PC-9 (cell line): ENCODE results near the gene CDH1.

Experiments used
- CTCF ChIP-seq: fragments of 200-600 bp; sonication (generic); conservative IDR thresholded peaks from 2 replicates; pipeline ENCODE4 v1.6.1; 2017; ENCODE audit warnings: mixed run types, antibody characterized with exemption, mild to moderate bottlenecking, moderate library complexity
- EZH2 ChIP-seq: fragments of 200-600 bp; sonication (generic); IDR thresholded peaks from 2 replicates; pipeline ENCODE4 v1.8.0; 2017; ENCODE audit warnings: antibody characterized with exemption, low read depth

- no peak for TF ChIP-seq CTCF
- TF ChIP-seq EZH2, result no peak
Observed at GRCh38 chr16:68784226-68784625, 47.1 kb downstream of the CDH1 start.
